ENCODE measurements around the gene GPC5.

- TF ChIP-seq FOXP2 (optimal IDR thresholded peaks at IDR 0.05; ENCODE audit: borderline replicate concordance, extremely low read depth, extremely low read length, insufficient read depth) (no peak), POLR2AphosphoS5 (IDR thresholded peaks at IDR 0.05; ENCODE audit: low read depth, low read length) (no peak)
Observed at GRCh38 chr13:92187378-92187989, 789.1 kb downstream of the GPC5 start.

Data from PFSK-1 (cell line).